Measurements from ENCODE around the gene USH2A.
"Not testable (repeated sequence)": the region's sequence is repeated elsewhere in the genome, so short reads cannot be mapped to it uniquely, and the experiment has no call there.

USH2A gene

GRCh38 chr1:216186141-216186540, 237.1 kb downstream of the USH2A start:
- no peak for DNase-seq

- no peak for DNase-seq
These were observed 239.0 kb downstream of the USH2A start for GRCh38 chr1:216184126-216184680.

GRCh38 chr1:216183454-216183853, 239.8 kb downstream of the USH2A start:
- DNase-seq, result peak; percentile 53

GRCh38 chr1:216183007-216183406, 240.2 kb downstream of the USH2A start:
- no peak for DNase-seq

- no peak for DNase-seq
These were observed 241.7 kb downstream of the USH2A start for GRCh38 chr1:216181590-216181989.

- DNase-seq, result no peak
These were observed 245.0 kb downstream of the USH2A start for GRCh38 chr1:216178281-216178680.

GRCh38 chr1:216176970-216177369, 246.3 kb downstream of the USH2A start:
- no peak for DNase-seq

- no peak for DNase-seq
These were observed 247.5 kb downstream of the USH2A start for GRCh38 chr1:216175714-216176113.

GRCh38 chr1:216173376-216173995, 249.8 kb downstream of the USH2A start:
- no peak for DNase-seq

- no peak for DNase-seq
These were observed 253.9 kb downstream of the USH2A start for GRCh38 chr1:216169351-216169750.

- no peak for DNase-seq
These were observed 254.7 kb downstream of the USH2A start for GRCh38 chr1:216168546-216168945.

- DNase-seq, result no peak
These were observed 269.2 kb downstream of the USH2A start for GRCh38 chr1:216154063-216154462.

- DNase-seq, result no peak
These were observed 270.1 kb downstream of the USH2A start for GRCh38 chr1:216153130-216153529.

GRCh38 chr1:216145451-216146018, 277.7 kb downstream of the USH2A start:
- DNase-seq, result not testable (repeated sequence)

GRCh38 chr1:216144661-216145450, 278.4 kb downstream of the USH2A start:
- no peak for DNase-seq

GRCh38 chr1:216142921-216143320, 280.3 kb downstream of the USH2A start:
- DNase-seq, result no peak

GRCh38 chr1:216140730-216141524, 282.3 kb downstream of the USH2A start:
- peak; percentile 80 for DNase-seq

- no peak for DNase-seq
These were observed 299.0 kb downstream of the USH2A start for GRCh38 chr1:216124192-216124781.

GRCh38 chr1:216123446-216124191, 299.6 kb downstream of the USH2A start:
- DNase-seq, result no peak

GRCh38 chr1:216119600-216119999, 303.6 kb downstream of the USH2A start:
- no peak for DNase-seq

GRCh38 chr1:216114180-216114579, 309.1 kb downstream of the USH2A start:
- no peak for DNase-seq

- no peak for DNase-seq
These were observed 310.1 kb downstream of the USH2A start for GRCh38 chr1:216113181-216113580.

Measured in NCI-H1436 (cell line).